NCI-H526 treated with DMSO at 0.1 percent for 48 hours (cell line): ENCODE results near the gene KRTAP12-2.

Experiments used
- DNase-seq: peaks from one replicate; lab custom pipeline; 2025; lab: John Stamatoyannopoulos, UW

The KRTAP12-2 gene, protein sequence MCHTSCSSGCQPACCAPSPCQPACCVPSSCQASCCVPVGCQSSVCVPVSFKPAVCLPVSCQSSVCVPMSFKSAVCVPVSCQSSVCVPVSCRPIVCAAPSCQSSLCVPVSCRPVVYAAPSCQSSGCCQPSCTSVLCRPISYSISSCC

DNA sequence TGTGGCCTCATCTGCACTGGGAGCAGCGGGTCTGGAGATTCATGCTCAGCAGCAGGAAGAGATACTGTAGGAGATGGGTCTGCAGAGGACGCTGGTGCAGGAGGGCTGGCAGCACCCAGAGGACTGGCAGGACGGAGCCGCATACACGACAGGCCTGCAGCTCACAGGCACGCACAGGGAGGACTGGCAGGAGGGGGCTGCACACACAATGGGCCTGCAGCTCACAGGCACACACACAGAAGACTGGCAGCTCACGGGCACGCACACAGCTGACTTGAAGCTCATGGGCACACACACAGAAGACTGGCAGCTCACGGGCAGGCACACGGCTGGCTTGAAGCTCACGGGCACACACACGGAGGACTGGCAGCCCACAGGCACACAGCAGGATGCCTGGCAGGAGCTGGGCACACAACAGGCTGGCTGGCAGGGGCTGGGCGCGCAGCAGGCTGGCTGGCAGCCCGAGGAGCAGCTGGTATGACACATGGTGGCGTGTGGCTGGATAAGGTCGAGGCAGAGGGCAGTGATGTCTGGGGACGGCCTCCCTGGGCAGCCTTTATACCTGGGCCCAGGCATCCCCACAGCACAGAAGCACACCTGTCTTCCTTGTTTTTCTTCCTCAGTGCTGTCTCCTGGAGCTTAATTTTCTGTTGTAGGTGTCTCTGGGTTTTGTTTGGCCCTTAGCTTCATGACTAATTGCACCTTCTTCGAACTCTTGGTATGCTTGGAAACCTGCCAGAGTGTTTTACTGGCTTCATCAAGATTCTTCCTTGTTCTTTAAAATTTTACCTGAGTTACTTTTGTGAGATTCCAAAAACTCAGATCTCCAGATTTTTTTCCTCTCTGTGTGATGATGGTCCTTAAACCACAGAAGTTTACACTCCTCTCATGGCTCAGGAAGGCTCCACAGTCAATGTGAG, at the start of gene KRTAP12-2:
Gene KRTAP12-2 (minus strand): TSS at position 527 of the 920 bp plus-strand sequence. CDS start 41 bp downstream, at position 486.
- DNase-seq, result no peak

DNA sequence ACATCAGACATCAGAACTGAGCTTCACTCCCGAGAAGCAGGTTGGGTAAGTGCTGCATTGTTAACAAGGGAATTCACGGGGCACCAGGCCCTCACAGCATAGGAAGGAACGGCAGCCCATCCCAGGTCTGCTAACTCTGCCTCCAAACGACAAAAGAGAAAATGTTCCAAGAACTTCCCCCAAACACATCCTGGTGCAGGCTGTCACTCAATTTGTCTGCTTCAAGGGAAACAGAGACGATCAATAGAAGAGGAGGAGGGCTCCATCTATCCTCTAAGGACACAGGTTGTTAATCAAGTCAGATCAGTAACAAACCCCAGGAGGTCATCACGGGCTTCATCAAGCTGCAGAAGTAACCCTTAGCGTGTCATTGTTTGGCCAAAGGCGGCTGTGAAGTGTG, 48.2 kb upstream of the KRTAP12-2 start:
- DNase-seq, result no peak

DNA sequence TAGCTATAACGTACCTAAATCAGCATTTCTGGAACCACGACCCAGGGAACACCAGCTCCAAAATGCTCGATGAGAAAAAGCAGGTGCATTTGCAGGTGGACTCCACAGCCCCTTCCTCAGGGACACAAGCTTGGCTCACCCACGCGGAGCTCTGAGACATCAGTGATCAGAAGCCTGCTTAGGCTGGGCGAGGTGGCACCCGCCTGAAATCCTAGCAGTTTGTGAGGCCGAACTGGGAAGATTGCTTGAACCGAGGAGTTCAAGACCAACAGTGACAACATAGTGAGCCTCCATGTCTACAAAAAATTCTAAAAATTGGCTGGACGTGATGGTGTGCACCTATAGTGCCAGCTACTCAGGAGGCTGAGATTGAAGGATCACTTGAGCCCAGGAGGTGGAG, 47.1 kb upstream of the KRTAP12-2 start:
- DNase-seq, result no peak

DNA sequence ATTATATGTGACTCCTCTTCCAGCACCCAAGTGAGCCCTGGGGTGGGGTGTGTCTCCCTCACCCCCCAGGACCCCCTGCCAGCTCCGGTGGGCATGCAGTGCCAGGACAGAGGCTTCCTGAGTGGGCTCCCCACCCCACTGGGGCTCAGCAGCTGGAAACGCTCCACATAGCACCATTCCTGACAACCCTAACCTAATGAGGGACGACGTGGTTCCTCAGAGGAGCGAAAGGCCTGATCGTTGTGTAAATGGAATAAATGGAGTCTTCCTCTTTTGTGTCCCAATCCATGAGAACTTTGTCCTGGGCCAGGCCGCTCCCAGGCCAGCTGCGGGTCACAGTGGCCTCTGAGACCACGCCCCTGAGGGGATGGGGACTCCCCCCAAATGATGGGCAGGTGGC, 46.4 kb upstream of the KRTAP12-2 start:
- DNase-seq, result no peak

DNA sequence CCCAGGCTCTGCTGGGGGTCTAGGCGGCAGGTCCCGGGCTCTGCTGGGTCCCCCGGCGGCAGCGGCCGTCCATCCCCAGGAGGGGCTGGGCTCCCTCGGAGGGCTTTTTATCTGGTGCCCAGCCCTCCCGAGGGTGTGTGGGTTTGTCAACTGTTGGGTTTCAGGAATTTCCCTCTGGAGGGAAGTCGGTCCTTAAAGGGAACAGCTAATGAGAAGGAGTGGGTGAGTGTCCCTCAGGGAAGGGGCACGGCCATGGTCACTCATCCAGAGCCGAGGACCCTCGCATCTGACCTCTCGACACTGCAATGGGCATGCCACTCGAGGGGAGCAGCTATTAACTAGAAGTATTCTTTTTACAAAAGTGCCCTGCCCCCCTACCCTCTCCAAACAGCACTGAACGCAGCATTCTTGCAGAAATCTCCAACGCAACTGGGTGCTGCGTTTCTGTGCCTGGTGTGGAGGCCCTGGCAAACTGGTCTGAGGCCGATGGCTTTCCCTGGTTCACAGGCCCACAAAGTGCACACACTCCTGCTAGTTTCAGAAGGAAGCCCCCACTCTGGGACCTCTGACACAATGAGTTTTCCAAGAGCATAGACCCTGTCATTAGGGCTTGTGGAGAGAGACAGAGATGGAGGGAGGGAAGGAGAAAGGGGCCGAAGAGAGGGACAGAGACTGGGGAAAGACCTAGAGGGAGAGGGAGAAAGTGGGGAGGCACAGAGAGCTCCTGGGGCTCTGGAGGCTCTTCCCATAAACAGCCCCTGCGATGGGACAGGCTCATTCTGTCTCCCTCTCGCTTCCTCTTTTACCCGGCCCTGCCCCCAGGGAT, 45.7 kb upstream of the KRTAP12-2 start:
- DNase-seq, result no peak

DNA sequence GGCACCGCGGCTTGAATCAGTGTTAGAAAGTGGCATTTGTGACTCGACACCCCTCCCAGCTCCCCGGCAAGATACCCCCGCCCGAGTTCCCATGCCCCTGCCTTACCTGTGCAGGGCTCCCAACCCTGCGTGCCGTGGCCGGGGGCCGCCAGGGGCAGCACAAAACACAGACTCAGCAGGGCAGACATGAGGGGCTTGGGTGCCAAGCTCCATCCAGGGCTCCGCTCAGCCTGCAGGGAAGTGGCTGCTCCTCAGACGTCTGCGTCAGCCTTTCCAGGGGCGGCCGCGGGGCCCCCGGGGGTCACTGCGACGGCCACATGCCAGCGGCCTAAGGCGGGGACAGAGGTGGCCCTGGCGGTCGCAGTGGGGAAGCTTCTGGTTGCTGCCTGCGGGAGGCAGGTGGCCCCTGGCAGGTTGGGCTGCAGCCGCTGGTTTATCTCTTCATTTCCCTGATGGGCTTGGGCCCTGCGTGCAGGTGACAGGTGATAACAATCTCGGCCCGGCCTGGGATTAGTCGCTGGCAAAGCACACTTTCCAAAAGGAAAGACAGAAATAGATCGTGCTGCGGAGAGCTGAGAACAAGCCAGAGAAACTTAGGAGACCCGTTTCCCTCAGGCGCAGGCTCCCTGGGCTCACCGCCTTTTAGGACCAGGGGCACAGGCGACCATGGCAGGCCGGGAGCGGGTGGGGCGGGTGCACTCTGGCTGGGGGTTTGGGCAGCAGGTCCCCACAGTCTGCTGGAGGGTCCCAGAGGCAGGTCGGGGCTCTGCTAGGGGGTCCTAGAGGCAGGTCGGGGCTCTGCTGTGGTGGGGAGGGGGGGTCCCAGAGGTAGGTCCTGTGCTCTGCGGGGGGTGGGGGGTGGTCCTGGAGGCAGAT, 44.8 kb upstream of the KRTAP12-2 start, which contains the start of gene TSPEAR:
Gene TSPEAR (minus strand): TSS at position 246 of the 876 bp plus-strand sequence. CDS start 58 bp downstream, at position 188.
- DNase-seq, result peak; percentile 25

DNA sequence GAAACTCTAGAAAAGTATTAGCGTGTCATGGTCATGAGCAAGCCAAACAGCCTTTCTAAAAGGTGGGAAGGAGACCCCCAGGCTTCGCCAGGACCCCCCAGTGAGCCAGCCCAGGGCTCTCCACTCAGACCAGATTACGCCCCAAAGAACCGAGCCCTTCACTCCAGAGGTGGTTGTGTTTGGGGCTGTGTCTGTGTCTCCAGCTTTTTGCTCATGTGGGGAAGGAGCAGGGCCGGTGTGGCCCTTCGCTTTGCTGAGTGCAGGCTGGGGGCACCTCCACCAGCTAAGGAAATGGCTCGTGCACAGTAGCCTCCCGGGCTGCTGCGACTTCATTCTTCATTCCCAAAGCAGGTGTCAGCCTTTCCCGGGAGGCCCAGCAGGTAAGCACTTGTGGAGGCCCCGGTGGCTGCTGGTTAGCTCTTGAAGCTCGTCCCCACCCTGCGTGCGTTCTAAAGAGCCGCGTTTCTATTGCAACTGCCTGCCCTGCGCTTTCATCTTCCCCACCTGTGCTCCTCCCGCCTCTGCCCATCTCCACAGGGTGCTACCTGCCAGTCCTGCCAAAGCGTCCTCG, 44.1 kb upstream of the KRTAP12-2 start:
- peak; percentile 46 for DNase-seq

DNA sequence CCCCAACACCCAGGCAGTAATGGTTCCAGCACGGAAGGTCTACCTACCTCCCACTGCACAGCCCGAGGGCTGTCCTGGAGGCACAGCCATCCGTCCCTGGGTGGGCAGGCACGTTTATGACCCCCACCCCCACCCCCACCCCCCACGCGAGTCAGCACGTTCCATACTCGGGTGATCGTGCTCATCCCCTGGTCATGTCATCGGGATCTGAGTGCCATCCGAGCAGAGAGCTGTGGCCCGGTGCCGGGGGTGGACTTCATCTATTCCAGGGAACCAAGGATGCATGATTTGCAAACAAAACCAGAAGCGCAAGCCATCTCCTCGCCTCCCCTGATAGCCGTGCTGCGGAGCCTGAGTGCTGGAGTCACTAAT, 43.6 kb upstream of the KRTAP12-2 start:
- no peak for DNase-seq

DNA sequence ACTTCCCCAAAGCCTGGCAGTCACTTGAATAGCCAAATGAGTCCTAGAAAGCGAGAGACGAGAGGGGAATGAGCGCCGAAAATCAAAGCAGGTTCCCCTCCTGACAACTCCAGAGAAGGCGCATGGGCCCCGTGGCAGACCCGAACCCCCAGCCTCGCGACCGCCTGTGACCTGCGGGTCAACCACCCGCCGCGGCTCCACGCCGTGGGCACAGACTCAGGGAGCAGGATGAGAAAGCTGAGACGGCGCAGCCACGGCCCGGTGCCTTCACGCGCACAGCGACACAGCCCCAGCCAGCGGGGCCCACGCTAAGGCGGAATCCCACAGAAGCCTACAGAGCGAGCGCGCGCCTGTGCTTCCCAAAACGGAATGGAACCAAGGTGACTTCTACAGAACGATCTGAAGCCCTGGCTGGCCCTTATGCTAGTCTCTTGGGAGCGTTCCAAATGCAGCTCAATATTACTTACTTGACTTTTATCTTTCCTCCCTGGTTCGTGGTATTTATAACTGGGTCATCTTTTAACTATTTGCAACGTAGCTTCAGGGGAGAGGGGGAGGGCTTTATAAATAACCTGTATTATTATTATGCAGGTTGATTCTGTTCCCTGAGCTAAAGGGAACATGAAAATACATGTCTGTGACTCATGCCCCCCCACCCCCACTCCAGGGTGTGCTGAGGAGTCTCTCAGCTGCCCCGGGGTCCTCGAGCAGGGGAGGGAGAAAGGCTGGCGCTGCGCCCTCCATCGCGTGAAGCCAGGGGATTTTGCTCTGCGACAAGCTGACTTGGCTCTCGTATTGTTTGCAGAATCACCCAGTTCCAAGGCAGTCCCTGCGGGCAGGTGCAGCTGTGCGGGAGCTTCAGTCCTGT, 42.9 kb upstream of the KRTAP12-2 start:
- DNase-seq, result no peak

DNA sequence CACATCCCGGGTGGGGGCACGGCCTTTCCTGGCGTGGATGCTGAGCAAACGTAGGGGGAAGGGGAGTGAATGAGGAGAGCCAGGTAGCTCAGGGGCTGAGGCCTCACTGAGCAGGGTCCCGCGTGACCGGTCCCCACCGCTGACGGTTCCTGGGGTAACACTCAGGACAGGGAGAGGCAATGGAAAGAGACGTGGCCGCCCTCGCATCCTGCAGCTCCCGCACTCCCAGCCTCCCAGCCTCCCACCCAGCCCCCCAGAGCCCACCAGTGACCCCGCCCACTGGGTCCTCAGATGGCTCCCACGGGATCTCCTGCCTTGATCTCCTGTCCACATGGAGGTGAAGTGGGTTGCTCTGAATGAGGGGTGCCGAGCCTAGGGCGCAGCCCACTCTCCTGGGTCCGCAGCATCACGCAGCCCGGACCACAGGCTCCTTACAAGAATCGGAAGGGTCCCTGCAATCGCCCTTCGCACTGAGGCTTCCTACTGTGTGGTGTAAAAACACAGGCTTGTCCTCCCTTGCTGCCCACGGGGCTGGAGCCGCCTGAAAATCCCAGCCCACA, 42.2 kb upstream of the KRTAP12-2 start:
- no peak for DNase-seq

DNA sequence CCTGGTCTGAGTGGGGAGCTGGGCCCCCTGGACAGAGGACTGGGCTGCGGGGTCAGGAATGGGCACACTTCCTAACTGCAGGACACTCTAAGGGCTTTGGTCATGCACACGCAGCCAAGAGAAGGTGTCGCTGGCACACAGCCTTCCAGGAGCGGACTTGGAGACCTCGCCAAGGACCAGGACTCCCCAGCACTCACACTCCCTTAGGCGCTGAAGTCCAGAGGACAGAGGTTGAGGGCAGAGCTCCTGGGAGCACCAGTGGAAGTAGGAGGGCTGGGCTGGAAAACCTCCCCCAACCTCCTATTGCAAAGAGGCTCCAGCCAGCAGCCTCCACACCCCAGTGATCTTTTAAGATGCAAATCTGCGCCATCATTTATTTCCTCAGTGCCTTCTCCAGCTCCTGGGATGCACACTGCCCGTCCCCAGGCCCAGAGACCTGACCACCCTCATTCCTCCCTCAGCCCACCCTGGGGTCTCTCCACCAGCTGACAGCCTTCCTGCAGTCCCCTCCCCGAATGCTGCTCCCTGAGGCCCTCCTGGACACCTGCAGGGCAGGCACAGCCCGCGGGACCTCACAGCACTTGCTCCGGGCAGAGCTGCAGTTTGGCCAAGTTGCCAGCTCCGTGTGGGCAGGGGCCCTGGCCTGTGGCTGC, 41.6 kb upstream of the KRTAP12-2 start:
- no peak for DNase-seq

DNA sequence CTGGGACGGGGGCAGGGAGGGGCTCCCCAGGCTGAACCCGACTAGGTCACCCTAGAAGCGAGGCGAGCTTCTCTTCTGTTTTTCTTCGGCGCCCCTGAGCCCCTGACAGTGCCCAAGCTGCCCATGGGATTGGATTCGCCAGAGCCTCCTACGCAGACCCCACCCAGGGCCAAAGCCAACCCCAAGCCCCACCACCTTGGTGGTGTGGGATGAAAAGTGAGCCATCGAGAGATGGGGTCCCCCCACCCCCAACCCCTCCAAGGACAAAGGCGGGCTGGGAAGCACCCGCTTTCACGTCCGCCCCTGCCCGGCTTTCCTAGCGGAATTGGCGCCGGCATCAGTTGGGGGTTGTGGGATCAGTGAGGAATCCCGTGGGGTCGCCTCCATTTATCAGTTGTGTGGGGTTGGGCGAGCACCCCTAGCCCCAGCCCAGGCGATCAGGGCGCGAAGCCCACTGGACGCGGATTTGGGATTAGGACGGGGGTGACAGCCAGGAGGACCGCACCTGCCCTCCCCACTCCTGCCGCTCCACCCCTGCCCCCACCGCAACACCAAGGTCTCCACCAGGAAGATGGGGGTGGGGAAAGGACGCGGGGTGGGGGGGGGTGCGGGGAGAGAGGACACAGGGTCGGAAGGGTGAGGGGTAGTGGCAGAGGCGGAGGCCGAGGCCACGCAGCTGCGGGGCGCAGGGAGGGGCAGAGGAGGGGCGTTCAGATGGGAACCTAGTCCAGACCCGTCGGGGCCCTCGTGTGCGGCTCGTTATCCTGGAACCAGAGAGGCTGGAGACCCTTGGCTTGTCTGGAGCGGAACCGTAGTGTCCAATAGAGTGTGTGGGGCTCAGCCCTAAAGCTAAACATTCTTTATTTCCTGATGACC, 40.2 kb upstream of the KRTAP12-2 start:
- DNase-seq, result no peak

DNA sequence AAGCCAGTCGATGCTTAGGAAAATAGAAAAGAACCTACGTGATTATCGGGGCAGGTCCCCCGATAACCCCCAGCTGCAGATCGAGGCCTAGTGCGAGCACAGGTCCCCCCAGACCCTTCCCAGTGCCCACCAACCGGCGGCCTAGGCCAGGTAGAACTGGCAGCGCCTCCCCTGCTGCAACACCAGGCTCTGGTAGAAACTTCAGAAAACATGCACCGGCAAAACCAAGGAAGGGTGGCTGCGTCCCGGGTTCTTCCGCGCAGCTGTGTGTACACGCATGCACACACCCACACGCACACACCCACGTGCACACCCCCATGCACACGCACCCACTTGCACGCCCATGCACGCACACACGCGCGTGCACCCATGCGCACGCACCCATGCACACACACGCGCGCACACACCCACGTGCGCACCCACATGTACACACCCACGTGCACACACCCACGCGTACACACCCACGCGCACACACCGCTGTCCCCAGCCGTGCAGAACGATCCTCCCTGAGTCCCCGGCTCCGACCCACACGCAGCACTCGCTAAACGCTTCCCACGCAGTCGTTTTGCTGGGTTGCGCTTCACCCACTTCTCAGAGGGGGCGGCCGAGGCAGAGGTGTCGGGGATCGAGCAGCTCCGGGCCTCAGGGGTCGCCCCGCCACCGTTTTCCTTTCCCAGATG, 39.4 kb upstream of the KRTAP12-2 start:
- DNase-seq, result no peak

DNA sequence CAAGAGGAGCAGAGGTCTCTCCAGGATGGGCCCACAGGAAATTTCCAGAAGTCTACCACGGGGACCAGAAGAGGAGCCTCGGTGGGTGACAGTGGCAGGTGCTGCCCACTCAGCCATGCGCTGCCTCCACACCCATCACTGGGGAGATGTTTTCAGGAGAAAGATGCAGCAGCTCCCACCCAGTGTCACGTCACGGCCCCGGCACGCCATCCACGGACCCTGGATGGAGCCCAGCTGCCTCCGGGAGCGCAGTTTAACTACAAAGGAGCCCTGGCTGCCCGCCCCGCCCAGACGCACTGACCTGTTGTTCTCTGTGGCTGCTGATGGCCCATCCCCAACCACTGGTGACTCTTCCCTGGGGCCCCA, 37.9 kb upstream of the KRTAP12-2 start:
- no peak for DNase-seq

DNA sequence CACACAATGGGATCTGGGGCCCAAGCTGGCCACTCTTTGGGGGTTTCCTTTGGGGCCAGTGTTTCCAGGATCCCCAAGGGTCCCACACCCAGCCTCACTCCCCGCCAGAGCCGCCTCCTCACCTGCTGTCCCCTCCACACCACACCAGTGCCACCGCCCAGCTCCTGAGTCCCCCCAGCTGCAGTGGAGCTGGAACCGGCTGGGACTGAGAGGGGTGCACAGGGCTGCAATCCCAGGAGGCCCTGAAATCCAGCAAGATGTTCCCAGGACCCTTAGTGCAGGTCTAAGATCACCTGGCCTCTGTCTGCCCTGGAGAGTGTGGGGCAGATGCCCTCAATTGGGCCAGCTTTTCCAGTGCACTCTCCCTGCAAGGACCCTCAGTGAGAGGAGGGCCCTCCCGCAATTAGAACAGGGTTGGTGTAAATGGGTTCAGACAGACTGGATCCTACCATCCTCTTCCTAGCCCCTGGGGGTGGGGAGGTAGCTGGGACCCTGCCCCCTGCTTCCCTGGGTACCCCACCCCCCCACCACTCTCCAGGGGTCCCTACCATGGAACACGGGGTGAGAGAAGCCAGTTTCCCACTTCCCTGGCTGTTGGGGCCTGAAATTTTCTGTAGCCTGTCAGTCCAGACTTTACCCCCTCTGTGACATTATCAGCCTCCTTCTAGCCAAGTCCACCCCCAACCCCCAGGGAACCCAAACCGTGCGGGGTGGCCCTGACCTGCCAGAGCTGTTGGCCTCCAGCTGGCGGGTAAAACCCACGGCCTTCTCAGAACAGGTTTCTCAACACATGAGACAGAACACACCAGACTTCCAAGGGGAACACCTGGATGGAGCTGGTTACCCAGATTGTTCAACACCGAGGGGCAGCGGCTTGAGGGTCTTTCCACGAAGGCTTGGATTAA, 37.3 kb upstream of the KRTAP12-2 start:
- no peak for DNase-seq

DNA sequence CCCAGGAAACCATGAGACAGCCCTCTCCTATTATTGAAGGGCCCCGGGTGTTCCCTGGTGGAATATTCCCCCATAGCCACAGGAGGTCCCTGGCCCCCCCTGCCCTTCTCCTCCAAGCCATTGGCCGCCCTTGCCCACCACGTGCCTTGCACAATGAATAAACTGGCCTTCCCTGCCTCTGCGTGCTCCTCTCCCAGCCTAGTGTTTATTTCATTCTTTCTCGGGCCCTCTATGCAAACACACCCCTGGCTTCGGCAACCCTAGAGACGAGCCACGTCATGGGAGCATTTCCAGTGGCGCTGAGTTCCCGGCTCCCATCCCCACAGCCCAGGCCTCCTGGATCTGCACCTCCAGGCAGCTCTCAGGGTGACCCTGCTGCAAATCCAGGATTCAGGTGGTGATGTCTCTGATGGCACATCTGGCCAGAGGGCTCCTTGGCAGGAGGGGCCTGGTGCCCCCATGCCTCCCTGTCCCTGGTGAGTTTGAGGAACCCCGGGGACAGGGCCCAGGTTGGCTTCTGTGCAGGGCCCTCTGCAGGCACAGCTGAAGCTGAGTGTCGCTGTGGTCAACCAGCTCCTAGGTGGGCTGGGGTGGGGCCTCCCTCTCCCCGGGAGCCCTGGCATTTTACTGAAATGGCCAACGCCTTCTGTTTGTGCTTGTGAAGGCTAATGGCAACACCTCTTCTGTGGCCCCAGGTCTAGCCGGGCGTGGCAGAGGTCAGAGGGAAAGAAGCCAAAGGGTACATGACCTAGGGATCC, 36.4 kb upstream of the KRTAP12-2 start:
- DNase-seq, result no peak
